SK-N-SH (cell line): ENCODE results near the gene DEGS2. TPM values are rescaled to one million over a fixed set of nuclear protein-coding genes. Genes with fewer than 3 reads are reported as not detected.

Experiments
- CTCF ChIA-PET: fragments of 300-600, 350-600 bp; formaldehyde crosslinking; extraction: SDS; loops from one replicate; lab custom pipeline; 2021; lab: Yijun Ruan, JAX
- POLR2A ChIA-PET: fragments of 350-600 bp; sonication (Branson Sonifier 250); formaldehyde crosslinking; extraction: SDS; loops from one replicate; lab custom pipeline; 2020; ENCODE audit warnings: antibody characterized with exemption, inconsistent platforms; lab: Yijun Ruan, JAX
- DNase-seq: peaks from one replicate; pipeline ENCODE4 v3.0.0; 2012
- H2AFZ ChIP-seq: fragments of 200-600 bp; sonication (generic); 2 replicates; pipeline ENCODE4 v1.8.1; 2016; ENCODE audit warnings: antibody characterized with exemption, mild to moderate bottlenecking, low read depth
- H3F3A ChIP-seq: fragments of 200-600 bp; sonication (generic); replicated peaks from 2 replicates; pipeline ENCODE3; 2016; ENCODE audit warnings: antibody characterized with exemption, mild to moderate bottlenecking; ENCODE audit not compliant: insufficient read depth
- H3K27ac ChIP-seq, 2 experiments: fragments of 200-500 bp in 1 of 2; fragments of 200-600 bp in 1 of 2; sonication (Bioruptor generic) in 1 of 2; sonication (generic), shearing (Covaris generic) in 1 of 2; 2 replicates each; pipeline versions ENCODE4 v1.5.1 to v1.6.1; 2014 to 2016; ENCODE audit warnings: low read depth in 2 of 2, inconsistent platforms in 1 of 2, low read length in 1 of 2, mild to moderate bottlenecking in 1 of 2, mixed read lengths in 1 of 2
- H3K27me3 ChIP-seq: fragments of 200-600 bp; sonication (generic), shearing (Covaris generic); 2 replicates; pipeline ENCODE4 v1.6.1; 2016; ENCODE audit warnings: mixed run types; ENCODE audit not compliant: insufficient read depth
- H3K36me3 ChIP-seq, 2 experiments: fragments of 200-500 bp in 1 of 2; fragments of 200-600 bp in 1 of 2; sonication (Bioruptor generic) in 1 of 2; sonication (generic) in 1 of 2; replicated peaks in 1 of 2; 2 replicates each; pipeline versions ENCODE3 to v1.5.1; 2014 to 2016; ENCODE audit warnings: low read length in 1 of 2, mild to moderate bottlenecking in 1 of 2; ENCODE audit not compliant: insufficient read depth in 2 of 2, control insufficient read depth in 1 of 2
- H3K4me1 ChIP-seq, 2 experiments: fragments of 200-500 bp in 1 of 2; fragments of 200-600 bp in 1 of 2; sonication (Bioruptor generic) in 1 of 2; sonication (generic), shearing (Covaris generic) in 1 of 2; 2 replicates each; pipeline versions ENCODE4 v1.5.1 to v1.6.1; 2014 to 2016; ENCODE audit warnings: low read depth in 1 of 2, low read length in 1 of 2, mixed run types in 1 of 2; ENCODE audit not compliant: insufficient read depth in 2 of 2, control insufficient read depth in 1 of 2
- H3K4me2 ChIP-seq: fragments of 200-600 bp; sonication (generic), shearing (Covaris generic); 2 replicates; pipeline ENCODE4 v1.6.1; 2017; ENCODE audit warnings: mixed run types
- H3K4me3 ChIP-seq, 2 experiments: fragments of 200-500 bp in 1 of 2; fragments of 200-600 bp in 1 of 2; sonication (Bioruptor generic) in 1 of 2; sonication (generic), shearing (Covaris generic) in 1 of 2; 2 replicates each; pipeline versions ENCODE4 v1.5.1 to v1.8.1; 2014 to 2016; ENCODE audit warnings: low read depth in 2 of 2, inconsistent platforms in 1 of 2, low read length in 1 of 2, mild to moderate bottlenecking in 1 of 2, mixed read lengths in 1 of 2, moderate library complexity in 1 of 2
- H3K79me2 ChIP-seq: fragments of 200-600 bp; sonication (generic); 2 replicates; pipeline ENCODE4 v1.8.1; 2017; ENCODE audit warnings: mild to moderate bottlenecking; ENCODE audit not compliant: insufficient read depth
- H3K9ac ChIP-seq: fragments of 200-600 bp; sonication (generic); 2 replicates; pipeline ENCODE4 v1.6.1; 2017; ENCODE audit warnings: mixed run types
- H3K9me2 ChIP-seq: fragments of 200-600 bp; sonication (generic); 2 replicates; pipeline ENCODE4 v1.6.1; 2017; ENCODE audit warnings: mixed run types
- H3K9me3 ChIP-seq: fragments of 200-600 bp; sonication (generic); 2 replicates; pipeline ENCODE4 v1.6.1; 2017; ENCODE audit warnings: mixed run types, mild to moderate bottlenecking, moderate library complexity
- H4K20me1 ChIP-seq: fragments of 200-600 bp; sonication (generic); 2 replicates; pipeline ENCODE4 v1.6.1; 2017; ENCODE audit warnings: mild to moderate bottlenecking, mixed run types; ENCODE audit not compliant: insufficient read depth
- ELF1 ChIP-seq: IDR thresholded peaks from 2 replicates; pipeline ENCODE4 v1.4.0; 2012
- MAX ChIP-seq: IDR thresholded peaks from 2 replicates; pipeline ENCODE4 v1.4.0; 2012; ENCODE audit warnings: low read depth
- NRF1 ChIP-seq: IDR thresholded peaks from 2 replicates; pipeline ENCODE4 v1.6.1; 2012; ENCODE audit warnings: low read depth, mild to moderate bottlenecking, low read length
- REST ChIP-seq: IDR thresholded peaks from 2 replicates; pipeline ENCODE4 v1.6.1; 2012; ENCODE audit warnings: mild to moderate bottlenecking, low read depth, low read length, moderate library complexity
- TAF1 ChIP-seq: IDR thresholded peaks from 2 replicates; pipeline ENCODE4 v1.6.1; 2012; ENCODE audit warnings: low read depth, mild to moderate bottlenecking, low read length, moderate library complexity, borderline replicate concordance
- TEAD4 ChIP-seq: IDR thresholded peaks from 2 replicates; pipeline ENCODE4 v1.4.0; 2012; ENCODE audit warnings: mild to moderate bottlenecking, borderline replicate concordance; ENCODE audit not compliant: insufficient read depth
- WGBS: methylation state at CpG from one replicate; pipeline ENCODE4 v1.1.6; 2017; ENCODE audit warnings: low lambda C conversion rate; 5-methylcytosine and 5-hydroxymethylcytosine counted together
- polyA plus RNA-seq, 3 experiments: library from polyadenylated mRNA; depleted of rRNA; stranded (reverse); fragments of >200 nt; gene quantifications; 2 replicates each; pipeline ENCODE4 v1.2.3, GENCODE V29; 2012
- TF ChIP-seq, protein P1 (sequence below): IDR thresholded peaks from 2 replicates; pipeline ENCODE4; 2012
- TF ChIP-seq, protein P2 (sequence below): fragments of 200-600 bp; sonication (generic); IDR thresholded peaks from 2 replicates; pipeline ENCODE4 v1.6.1; 2017; ENCODE audit warnings: antibody characterized with exemption, mild to moderate bottlenecking, moderate library complexity
- TF ChIP-seq, protein P3 (sequence below): fragments of 150-350 bp; IDR thresholded peaks from 2 replicates; pipeline ENCODE4 v1.6.1; 2016; ENCODE audit warnings: mild to moderate bottlenecking, low read depth, low read length

DEGS2 gene
- polyA plus RNA-seq, 1 of the 3 experiments (the other 2 are of a cell fraction): 0.02 TPM

DNA sequence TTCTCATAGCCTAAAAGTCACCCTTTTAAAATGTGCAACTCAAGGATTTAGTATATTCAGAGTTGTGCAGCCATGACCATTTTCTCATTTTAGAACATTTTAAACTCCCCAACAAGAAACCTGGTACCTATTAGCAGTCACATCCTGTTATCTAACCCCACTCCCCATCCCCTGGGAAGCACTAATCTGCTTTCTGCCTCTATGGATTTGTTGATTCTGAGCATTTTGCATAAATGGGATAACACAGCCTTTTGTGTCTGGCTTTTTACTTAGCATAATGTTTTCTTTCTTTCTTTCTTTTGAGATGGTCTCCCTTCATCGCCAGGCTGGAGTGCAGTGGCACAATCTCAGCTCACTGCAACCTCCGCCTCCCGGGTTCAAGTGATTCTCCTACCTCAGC, 40.9 kb upstream of the DEGS2 start:
- Histone ChIP-seq H3K79me2 (no peaks in the 10 kb centered on the region), H3K9me2 (no peaks in the 10 kb centered on the region), H3K4me2 (no peak overlapping the region), H2AFZ (no peak overlapping the region), H3K36me3 (no peaks in the 10 kb centered on the region), H3F3A (no peaks in the 10 kb centered on the region), H3K9ac (no peak overlapping the region), H3K4me3 (no peak overlapping the region), H3K27me3 (no peaks in the 10 kb centered on the region), H4K20me1 (no peaks in the 10 kb centered on the region), H3K27ac (no peak overlapping the region), H3K9me3 (no peaks in the 10 kb centered on the region), H3K4me1 (no peaks in the 10 kb centered on the region)
- 73% methylated on average over 3 of the region's 3 CpGs for WGBS
- TF ChIP-seq, protein P1, sequence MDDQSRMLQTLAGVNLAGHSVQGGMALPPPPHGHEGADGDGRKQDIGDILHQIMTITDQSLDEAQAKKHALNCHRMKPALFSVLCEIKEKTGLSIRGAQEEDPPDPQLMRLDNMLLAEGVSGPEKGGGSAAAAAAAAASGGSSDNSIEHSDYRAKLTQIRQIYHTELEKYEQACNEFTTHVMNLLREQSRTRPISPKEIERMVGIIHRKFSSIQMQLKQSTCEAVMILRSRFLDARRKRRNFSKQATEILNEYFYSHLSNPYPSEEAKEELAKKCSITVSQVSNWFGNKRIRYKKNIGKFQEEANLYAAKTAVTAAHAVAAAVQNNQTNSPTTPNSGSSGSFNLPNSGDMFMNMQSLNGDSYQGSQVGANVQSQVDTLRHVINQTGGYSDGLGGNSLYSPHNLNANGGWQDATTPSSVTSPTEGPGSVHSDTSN: no peak
- TF ChIP-seq, protein P2, sequence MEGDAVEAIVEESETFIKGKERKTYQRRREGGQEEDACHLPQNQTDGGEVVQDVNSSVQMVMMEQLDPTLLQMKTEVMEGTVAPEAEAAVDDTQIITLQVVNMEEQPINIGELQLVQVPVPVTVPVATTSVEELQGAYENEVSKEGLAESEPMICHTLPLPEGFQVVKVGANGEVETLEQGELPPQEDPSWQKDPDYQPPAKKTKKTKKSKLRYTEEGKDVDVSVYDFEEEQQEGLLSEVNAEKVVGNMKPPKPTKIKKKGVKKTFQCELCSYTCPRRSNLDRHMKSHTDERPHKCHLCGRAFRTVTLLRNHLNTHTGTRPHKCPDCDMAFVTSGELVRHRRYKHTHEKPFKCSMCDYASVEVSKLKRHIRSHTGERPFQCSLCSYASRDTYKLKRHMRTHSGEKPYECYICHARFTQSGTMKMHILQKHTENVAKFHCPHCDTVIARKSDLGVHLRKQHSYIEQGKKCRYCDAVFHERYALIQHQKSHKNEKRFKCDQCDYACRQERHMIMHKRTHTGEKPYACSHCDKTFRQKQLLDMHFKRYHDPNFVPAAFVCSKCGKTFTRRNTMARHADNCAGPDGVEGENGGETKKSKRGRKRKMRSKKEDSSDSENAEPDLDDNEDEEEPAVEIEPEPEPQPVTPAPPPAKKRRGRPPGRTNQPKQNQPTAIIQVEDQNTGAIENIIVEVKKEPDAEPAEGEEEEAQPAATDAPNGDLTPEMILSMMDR: no peak
- TF ChIP-seq, protein P3, sequence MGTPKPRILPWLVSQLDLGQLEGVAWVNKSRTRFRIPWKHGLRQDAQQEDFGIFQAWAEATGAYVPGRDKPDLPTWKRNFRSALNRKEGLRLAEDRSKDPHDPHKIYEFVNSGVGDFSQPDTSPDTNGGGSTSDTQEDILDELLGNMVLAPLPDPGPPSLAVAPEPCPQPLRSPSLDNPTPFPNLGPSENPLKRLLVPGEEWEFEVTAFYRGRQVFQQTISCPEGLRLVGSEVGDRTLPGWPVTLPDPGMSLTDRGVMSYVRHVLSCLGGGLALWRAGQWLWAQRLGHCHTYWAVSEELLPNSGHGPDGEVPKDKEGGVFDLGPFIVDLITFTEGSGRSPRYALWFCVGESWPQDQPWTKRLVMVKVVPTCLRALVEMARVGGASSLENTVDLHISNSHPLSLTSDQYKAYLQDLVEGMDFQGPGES: no peak
- no peak for TF ChIP-seq REST
- ChIA-PET POLR2A (no interaction called here), CTCF (no interaction called here)
- no peak for DNase-seq

DNA sequence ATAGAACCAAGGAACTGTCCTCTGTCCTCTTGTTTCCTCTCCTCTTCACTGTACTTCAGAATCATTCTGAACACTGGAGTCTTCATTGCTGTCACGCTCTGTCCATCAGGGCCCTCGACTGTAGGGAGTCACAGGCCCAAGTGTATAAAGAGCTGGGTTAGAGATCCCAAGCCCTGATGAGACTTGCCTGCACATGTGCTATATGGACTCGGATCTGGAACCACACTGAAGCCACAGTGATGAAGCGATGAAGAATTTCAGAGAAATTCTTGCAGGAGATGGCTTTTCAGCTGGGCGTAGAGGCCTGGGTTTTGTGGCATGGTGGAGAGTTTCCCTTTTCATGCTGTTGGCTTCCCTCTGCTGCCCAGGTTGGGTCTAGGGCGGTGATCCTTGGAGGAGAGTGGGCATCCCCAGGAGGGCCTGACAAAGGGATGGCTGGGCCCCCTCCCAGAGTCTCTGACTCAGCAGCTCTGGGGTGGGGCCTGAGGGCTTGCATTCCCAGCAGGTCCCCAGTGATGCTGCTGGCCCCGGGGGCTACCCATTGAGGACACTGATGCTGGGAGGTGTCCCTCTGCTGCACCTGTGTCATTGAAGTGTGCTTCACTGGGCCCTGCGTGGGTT, 39.9 kb upstream of the DEGS2 start:
- TF ChIP-seq TAF1 (no peak), NRF1 (no peak), ELF1 (no peak), TEAD4 (no peak), MAX (no peak)
- TF ChIP-seq, protein P3: no peak
- no peak overlapping the region for H3K4me2 ChIP-seq
- H3K9me2 ChIP-seq: no peaks in the 10 kb centered on the region
- peaks cover 6% of the 10 kb centered on the region for H3F3A ChIP-seq
- H3K27me3 ChIP-seq: no peaks in the 10 kb centered on the region
- no peak for DNase-seq
- H3K9me3 ChIP-seq: no peaks in the 10 kb centered on the region
- CTCF ChIA-PET: no interaction called here
- no peaks in the 10 kb centered on the region for H4K20me1 ChIP-seq
- no peaks in the 10 kb centered on the region for H3K4me1 ChIP-seq
- H3K79me2 ChIP-seq: no peaks in the 10 kb centered on the region
- no peak overlapping the region for H3K27ac ChIP-seq
- H2AFZ ChIP-seq: no peak overlapping the region
- H3K9ac ChIP-seq: no peak overlapping the region
- 90% methylated on average over 6 of the region's 8 CpGs for WGBS
- POLR2A ChIA-PET: no interaction called here
- no peak overlapping the region for H3K4me3 ChIP-seq
- no peaks in the 10 kb centered on the region for H3K36me3 ChIP-seq
